Activated CD4-positive, alpha-beta T cell treated with anti-CD3 and anti-CD28 coated beads, Interleukin-2, amount 10 ng/mL, durations not matched to agents 7 days and 5 days (primary cell): ENCODE data around the gene SPATA31E1. TPM values are rescaled to one million over a fixed set of nuclear protein-coding genes. Genes with fewer than 3 reads are reported as not detected.

Source experiments
- CTCF ChIA-PET: fragments of 350-600 bp; sonication (Branson Sonifier 250); formaldehyde crosslinking; loops from one replicate; lab custom pipeline; 2021; ENCODE audit warnings: antibody characterized with exemption; lab: Charles Lee
- POLR2A ChIA-PET: fragments of 350-600 bp; sonication (Branson Sonifier 250); formaldehyde crosslinking; loops from one replicate; lab custom pipeline; 2021; ENCODE audit warnings: antibody characterized with exemption; lab: Charles Lee
- DNase-seq: peaks from one replicate; pipeline ENCODE4 v3.0.0-alpha.2; 2020
- H3K27ac Mint-ChIP-seq: one replicate; pipeline ENCODE4 v1.8.0; 2021; ENCODE audit warnings: mild to moderate bottlenecking, moderate library complexity, mixed read lengths
- H3K27me3 Mint-ChIP-seq: one replicate; pipeline ENCODE4 v1.8.0; 2021; ENCODE audit warnings: mixed read lengths
- H3K36me3 Mint-ChIP-seq: one replicate; pipeline ENCODE4 v1.8.0; 2021; ENCODE audit warnings: low read depth, mixed read lengths
- H3K4me1 Mint-ChIP-seq: one replicate; pipeline ENCODE4 v1.8.0; 2021; ENCODE audit warnings: mixed read lengths
- H3K4me3 Mint-ChIP-seq: one replicate; pipeline ENCODE4 v1.8.0; 2021; ENCODE audit warnings: mild to moderate bottlenecking, moderate library complexity, mixed read lengths
- H3K9me3 Mint-ChIP-seq: one replicate; pipeline ENCODE4 v1.8.0; 2021; ENCODE audit warnings: mixed read lengths
- total RNA-seq, 2 experiments: library from RNA; stranded (reverse); gene quantifications; one replicate each; pipeline ENCODE4 v1.2.3, GENCODE V29; 2021

Gene SPATA31E1
- total RNA-seq, 2 experiments from 2014 or later = not detected

GRCh38 chr9:87883990-87884389 is 1.3 kb downstream of the SPATA31E1 start:
- Mint-ChIP-seq H3K27ac (no peak overlapping the region), H3K27me3 (no peaks in the 10 kb centered on the region)
- CTCF ChIA-PET = interaction anchor here (0.6 to 1.2 kb wide), 3 partner anchors 13 to 177 kb away, joined by 3 to 6 read pairs (median 4); no protein-coding TSS in a partner anchor

GRCh38 chr9:87884578-87885459 is 2.1 kb downstream of the SPATA31E1 start:
- CTCF ChIA-PET = interaction anchor here (1.2 kb wide), 1 partner anchor 14 kb away, joined by 6 read pairs; no protein-coding TSS in a partner anchor
- no peak for DNase-seq
- POLR2A ChIA-PET = no interaction called here
- H3K4me1 Mint-ChIP-seq = no peaks in the 10 kb centered on the region
- H3K27me3 Mint-ChIP-seq = no peaks in the 10 kb centered on the region
- H3K36me3 Mint-ChIP-seq = no peaks in the 10 kb centered on the region
- H3K27ac Mint-ChIP-seq = no peak overlapping the region
- H3K9me3 Mint-ChIP-seq = no peaks in the 10 kb centered on the region
- H3K4me3 Mint-ChIP-seq = no peak overlapping the region

More at GRCh38 chr9:87883990-87884389, 1.3 kb downstream of the SPATA31E1 start:
- POLR2A ChIA-PET = no interaction called here
- Mint-ChIP-seq H3K36me3 (no peaks in the 10 kb centered on the region), H3K4me1 (no peaks in the 10 kb centered on the region), H3K9me3 (no peaks in the 10 kb centered on the region), H3K4me3 (no peak overlapping the region)
- DNase-seq = no peak

- Mint-ChIP-seq H3K36me3 (no peaks in the 10 kb centered on the region), H3K27me3 (no peaks in the 10 kb centered on the region), H3K9me3 (no peaks in the 10 kb centered on the region), H3K4me3 (no peak overlapping the region), H3K27ac (no peak overlapping the region), H3K4me1 (no peaks in the 10 kb centered on the region)
- CTCF ChIA-PET = no interaction called here
- no peak for DNase-seq
- POLR2A ChIA-PET = no interaction called here
These were observed 3.0 kb downstream of the SPATA31E1 start for GRCh38 chr9:87885484-87886189.

GRCh38 chr9:87886210-87886932 is 3.7 kb downstream of the SPATA31E1 start:
- H3K4me1 Mint-ChIP-seq = no peaks in the 10 kb centered on the region
- ChIA-PET CTCF (no interaction called here), POLR2A (no interaction called here)
- no peaks in the 10 kb centered on the region for H3K36me3 Mint-ChIP-seq
- no peaks in the 10 kb centered on the region for H3K9me3 Mint-ChIP-seq
- no peaks in the 10 kb centered on the region for H3K27me3 Mint-ChIP-seq
- H3K27ac Mint-ChIP-seq = no peak overlapping the region
- no peak for DNase-seq
- no peak overlapping the region for H3K4me3 Mint-ChIP-seq

GRCh38 chr9:87886933-87887505 is 4.3 kb downstream of the SPATA31E1 start:
- no peaks in the 10 kb centered on the region for H3K36me3 Mint-ChIP-seq
- CTCF ChIA-PET = no interaction called here
- no peak overlapping the region for H3K27ac Mint-ChIP-seq
- no peaks in the 10 kb centered on the region for H3K27me3 Mint-ChIP-seq
- DNase-seq = no peak
- POLR2A ChIA-PET = no interaction called here
- H3K4me3 Mint-ChIP-seq = no peak overlapping the region
- no peaks in the 10 kb centered on the region for H3K4me1 Mint-ChIP-seq
- no peaks in the 10 kb centered on the region for H3K9me3 Mint-ChIP-seq

- CTCF ChIA-PET = no interaction called here
- H3K36me3 Mint-ChIP-seq = no peaks in the 10 kb centered on the region
- no peak for DNase-seq
- no peak overlapping the region for H3K4me3 Mint-ChIP-seq
- POLR2A ChIA-PET = no interaction called here
- H3K27me3 Mint-ChIP-seq = no peaks in the 10 kb centered on the region
- no peaks in the 10 kb centered on the region for H3K9me3 Mint-ChIP-seq
- no peak overlapping the region for H3K27ac Mint-ChIP-seq
- H3K4me1 Mint-ChIP-seq = no peaks in the 10 kb centered on the region
These were observed 5.2 kb downstream of the SPATA31E1 start for GRCh38 chr9:87887661-87888480.

GRCh38 chr9:87888501-87888900 is 5.8 kb downstream of the SPATA31E1 start:
- H3K4me3 Mint-ChIP-seq = no peak overlapping the region
- H3K36me3 Mint-ChIP-seq = no peaks in the 10 kb centered on the region
- CTCF ChIA-PET = no interaction called here
- H3K9me3 Mint-ChIP-seq = no peaks in the 10 kb centered on the region
- peaks cover 1% of the 10 kb centered on the region for H3K27me3 Mint-ChIP-seq
- no peaks in the 10 kb centered on the region for H3K4me1 Mint-ChIP-seq
- no peak overlapping the region for H3K27ac Mint-ChIP-seq
- POLR2A ChIA-PET = no interaction called here
- no peak for DNase-seq

GRCh38 chr9:87889065-87889881 is 6.6 kb downstream of the SPATA31E1 start:
- Mint-ChIP-seq H3K9me3 (no peaks in the 10 kb centered on the region), H3K27me3 (peaks cover 4% of the 10 kb centered on the region), H3K4me1 (no peaks in the 10 kb centered on the region), H3K36me3 (peaks cover under 1% of the 10 kb centered on the region), H3K27ac (no peak overlapping the region), H3K4me3 (no peak overlapping the region)
- no peak for DNase-seq
- POLR2A ChIA-PET = no interaction called here
- CTCF ChIA-PET = no interaction called here

- H3K4me1 Mint-ChIP-seq = no peaks in the 10 kb centered on the region
- CTCF ChIA-PET = no interaction called here
- H3K36me3 Mint-ChIP-seq = peaks cover 1% of the 10 kb centered on the region
- peaks cover 4% of the 10 kb centered on the region for H3K27me3 Mint-ChIP-seq
- no peak for DNase-seq
- no peak overlapping the region for H3K4me3 Mint-ChIP-seq
- H3K9me3 Mint-ChIP-seq = no peaks in the 10 kb centered on the region
- no peak overlapping the region for H3K27ac Mint-ChIP-seq
- POLR2A ChIA-PET = no interaction called here
These were observed 7.2 kb downstream of the SPATA31E1 start for GRCh38 chr9:87889882-87890252.

- Mint-ChIP-seq H3K36me3 (peaks cover 1% of the 10 kb centered on the region), H3K27me3 (peaks cover 4% of the 10 kb centered on the region), H3K4me1 (no peaks in the 10 kb centered on the region), H3K27ac (no peak overlapping the region), H3K4me3 (no peak overlapping the region), H3K9me3 (no peaks in the 10 kb centered on the region)
- ChIA-PET POLR2A (no interaction called here), CTCF (no interaction called here)
- no peak for DNase-seq
These were observed 8.2 kb downstream of the SPATA31E1 start for GRCh38 chr9:87890837-87891236.

GRCh38 chr9:87891754-87892153 is 9.1 kb downstream of the SPATA31E1 start:
- no peak overlapping the region for H3K4me3 Mint-ChIP-seq
- H3K27ac Mint-ChIP-seq = no peak overlapping the region
- POLR2A ChIA-PET = no interaction called here
- H3K9me3 Mint-ChIP-seq = no peaks in the 10 kb centered on the region
- H3K27me3 Mint-ChIP-seq = peaks cover 4% of the 10 kb centered on the region
- H3K4me1 Mint-ChIP-seq = no peaks in the 10 kb centered on the region
- H3K36me3 Mint-ChIP-seq = peaks cover 1% of the 10 kb centered on the region
- DNase-seq = no peak
- CTCF ChIA-PET = no interaction called here
